ENCODE results near the gene WNT9B.
A peak's percentile ranks its signal among the peaks of the same experiment; 100 is the strongest.

WNT9B gene

GRCh38 chr17:46851029-46851741 lies at the start of gene WNT9B:
Gene WNT9B, plus strand, starts transcription at chr17:46851583. Its CDS starts 56 bp downstream, at chr17:46851639.
- peak; percentile 7 for DNase-seq

- no peak for DNase-seq
Observed at GRCh38 chr17:46802800-46803199, 48.6 kb upstream of the WNT9B start.

- no peak for DNase-seq
Observed at GRCh38 chr17:46803544-46803943, 47.8 kb upstream of the WNT9B start.

GRCh38 chr17:46805771-46806170 lies 45.6 kb upstream of the WNT9B start:
- no peak for DNase-seq

- no peak for DNase-seq
Observed at GRCh38 chr17:46809110-46809571, 42.2 kb upstream of the WNT9B start.

- DNase-seq: no peak
Observed at GRCh38 chr17:46810837-46811236, 40.5 kb upstream of the WNT9B start.

GRCh38 chr17:46811978-46812583 lies 39.3 kb upstream of the WNT9B start:
- DNase-seq: no peak

GRCh38 chr17:46812624-46813318 lies 38.6 kb upstream of the WNT9B start:
- DNase-seq: no peak

GRCh38 chr17:46813920-46814319 lies 37.5 kb upstream of the WNT9B start:
- no peak for DNase-seq

- no peak for DNase-seq
Observed at GRCh38 chr17:46814446-46814845, 36.9 kb upstream of the WNT9B start.

GRCh38 chr17:46815474-46816353 lies 35.7 kb upstream of the WNT9B start:
- DNase-seq: no peak

- DNase-seq: no peak
Observed at GRCh38 chr17:46817151-46817900, 34.1 kb upstream of the WNT9B start.

GRCh38 chr17:46817901-46818209 lies 33.5 kb upstream of the WNT9B start:
- no peak for DNase-seq

GRCh38 chr17:46818316-46818928 lies 33.0 kb upstream of the WNT9B start, which contains the start of gene WNT3:
Gene WNT3, minus strand, starts transcription at chr17:46818692. Its CDS starts 95 bp downstream, at chr17:46818597.
- no peak for DNase-seq

GRCh38 chr17:46818929-46819859 lies 32.2 kb upstream of the WNT9B start:
- no peak for DNase-seq

- no peak for DNase-seq
Observed at GRCh38 chr17:46819906-46820351, 31.5 kb upstream of the WNT9B start.

- no peak for DNase-seq
Observed at GRCh38 chr17:46820592-46821450, 30.6 kb upstream of the WNT9B start.

- DNase-seq: no peak
Observed at GRCh38 chr17:46821482-46822387, 29.6 kb upstream of the WNT9B start.
